Fibroblast of lung (primary cell): ENCODE results near the gene EEF2K. TPM values are rescaled to one million over a fixed set of nuclear protein-coding genes. Genes with fewer than 3 reads are reported as not detected.

Source experiments
- DNase-seq, 2 donors: peaks; one replicate each; pipeline versions ENCODE4 v3.0.0 to v3.0.0-alpha.2; 2010; ENCODE audit warnings: low read depth in 2 of 2
- H2AFZ ChIP-seq: 2 replicates; pipeline ENCODE4 v1.5.1; 2012; ENCODE audit warnings: low read length, control low read depth, inconsistent platforms
- H3K27ac ChIP-seq: 2 replicates; pipeline ENCODE4 v1.5.1; 2011; ENCODE audit warnings: low read length, control low read depth; ENCODE audit not compliant: insufficient read depth
- H3K27me3 ChIP-seq: 2 replicates; pipeline ENCODE4 v1.5.1; 2011; ENCODE audit warnings: mild to moderate bottlenecking, low read length; ENCODE audit not compliant: control insufficient read depth, insufficient read depth
- H3K36me3 ChIP-seq: 2 replicates; pipeline ENCODE4 v1.5.1; 2011; ENCODE audit warnings: low read length; ENCODE audit not compliant: control insufficient read depth, insufficient read depth
- H3K4me1 ChIP-seq: 2 replicates; pipeline ENCODE4 v1.5.1; 2011; ENCODE audit warnings: low read length; ENCODE audit not compliant: control insufficient read depth, insufficient read depth; ENCODE audit errors: extremely low read depth
- H3K4me2 ChIP-seq: 2 replicates; pipeline ENCODE4 v1.5.1; 2011; ENCODE audit warnings: low read length, control low read depth; ENCODE audit not compliant: insufficient read depth; ENCODE audit errors: extremely low read depth
- H3K4me3 ChIP-seq, 4 experiments: fragments of 200-600 bp in 1 of 4; sonication (generic) in 1 of 4; replicated peaks in 1 of 4; 2 replicates each; pipeline ENCODE4 v1.5.1; 2011 to 2016; ENCODE audit warnings: low read length in 4 of 4, low read depth in 3 of 4, mild to moderate bottlenecking in 3 of 4, control low read depth in 2 of 4, inconsistent platforms in 1 of 4, mixed read lengths in 1 of 4; ENCODE audit not compliant: insufficient read depth in 1 of 4; ENCODE audit errors: control extremely low read depth in 1 of 4
- H3K79me2 ChIP-seq: 2 replicates; pipeline ENCODE4 v1.5.1; 2012; ENCODE audit warnings: mild to moderate bottlenecking, low read length, inconsistent platforms; ENCODE audit not compliant: control insufficient read depth, insufficient read depth
- H3K9ac ChIP-seq: 2 replicates; pipeline ENCODE4 v1.5.1; 2011; ENCODE audit warnings: mild to moderate bottlenecking, low read length, control low read depth; ENCODE audit not compliant: insufficient read depth
- H3K9me3 ChIP-seq: 2 replicates; pipeline ENCODE4 v1.5.1; 2012; ENCODE audit warnings: low read depth, low read length; ENCODE audit not compliant: control insufficient read depth, insufficient read depth
- H4K20me1 ChIP-seq: 2 replicates; pipeline ENCODE4 v1.5.1; 2011; ENCODE audit warnings: low read length; ENCODE audit not compliant: control insufficient read depth, insufficient read depth; ENCODE audit errors: extremely low read depth
- EZH2 ChIP-seq: IDR thresholded peaks from 2 replicates; pipeline ENCODE4 v1.5.1; 2012; ENCODE audit warnings: low read length, control low read depth, mild to moderate bottlenecking; ENCODE audit errors: missing control alignments
- polyA plus RNA-seq, 2 donors: library from polyadenylated mRNA; depleted of rRNA in 1 of 2; stranded (reverse) in 1 of 2; unstranded in 1 of 2; fragments of >200 nt; gene quantifications; 2 replicates each; pipeline ENCODE4 v1.2.1, GENCODE V29; 2011 to 2012; ENCODE audit warnings: missing spikeins in 1 of 2
- total RNA-seq: library from RNA; depleted of rRNA; stranded (reverse); fragments of >200 nt; gene quantifications from 2 replicates; pipeline ENCODE4 v1.2.1, GENCODE V29; 2014
- TF ChIP-seq, protein P1 (sequence below), 2 donors: IDR thresholded peaks in 1 of 2; conservative IDR thresholded peaks in 1 of 2; 1 replicate in 1 of 2; 2 replicates in 1 of 2; pipeline ENCODE4 v1.5.1; 2011 to 2012; ENCODE audit warnings: low read length in 2 of 2, control low read depth in 1 of 2, inconsistent platforms in 1 of 2, low read depth in 1 of 2, mild to moderate bottlenecking in 1 of 2

The EEF2K gene
- total and polyA plus RNA-seq, 2 donors (not counting 1 experiment from before 2014, with no cell fraction given) = 8.9 to 22.6 TPM

DNA sequence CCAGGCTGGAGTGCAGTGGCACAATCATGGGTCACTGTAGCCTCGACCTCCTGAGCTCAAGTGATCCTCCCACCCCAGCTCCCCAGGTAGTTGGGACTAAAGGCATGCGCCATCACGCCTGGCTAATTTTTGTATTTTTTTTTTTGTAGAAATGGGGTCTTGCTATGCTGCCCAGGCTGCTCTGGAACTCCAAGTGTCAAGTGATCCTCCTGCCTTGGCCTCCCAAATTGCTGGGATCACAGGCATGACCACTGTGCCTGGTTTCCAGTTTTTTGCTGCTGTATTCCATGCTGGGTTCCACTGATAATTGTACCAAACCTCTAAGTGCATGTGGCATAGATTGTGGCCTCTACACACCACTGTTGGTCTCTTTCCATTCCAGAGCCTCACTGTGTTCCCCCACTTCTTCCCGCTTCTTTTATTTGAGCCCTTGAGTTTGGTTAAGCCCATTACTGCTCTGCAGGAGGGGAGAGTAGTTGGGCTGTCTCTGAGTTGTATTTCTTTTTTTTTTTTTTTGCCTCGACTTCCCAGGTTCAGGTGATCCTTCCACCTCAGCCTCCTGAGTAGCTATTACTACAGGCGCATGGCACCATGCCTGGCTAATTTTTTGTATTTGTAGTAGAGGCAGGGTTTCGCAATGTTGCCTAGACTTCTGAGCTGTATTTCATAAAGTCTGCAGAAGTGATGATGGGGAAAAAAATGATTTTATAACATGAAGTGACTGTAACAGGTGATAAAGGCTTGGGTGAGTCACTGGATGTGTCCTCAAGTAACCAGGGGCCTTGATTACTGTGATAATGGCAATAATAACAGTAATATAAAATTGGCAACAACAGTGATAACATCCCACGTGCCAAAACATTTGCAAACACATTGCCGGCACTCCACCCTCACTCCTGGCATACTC, 30.0 kb downstream of the EEF2K start:
- Histone ChIP-seq H3K4me1 (no peaks in the 10 kb centered on the region), H3K9me3 (no peaks in the 10 kb centered on the region), H3K4me3 (no peak overlapping the region), H3K79me2 (no peaks in the 10 kb centered on the region), H3K4me2 (no peak overlapping the region), H2AFZ (no peak overlapping the region), H3K36me3 (peaks cover 2% of the 10 kb centered on the region), H4K20me1 (no peaks in the 10 kb centered on the region), H3K9ac (no peak overlapping the region), H3K27me3 (no peaks in the 10 kb centered on the region), H3K27ac (no peak overlapping the region)
- no peak for TF ChIP-seq EZH2
- TF ChIP-seq, protein P1, sequence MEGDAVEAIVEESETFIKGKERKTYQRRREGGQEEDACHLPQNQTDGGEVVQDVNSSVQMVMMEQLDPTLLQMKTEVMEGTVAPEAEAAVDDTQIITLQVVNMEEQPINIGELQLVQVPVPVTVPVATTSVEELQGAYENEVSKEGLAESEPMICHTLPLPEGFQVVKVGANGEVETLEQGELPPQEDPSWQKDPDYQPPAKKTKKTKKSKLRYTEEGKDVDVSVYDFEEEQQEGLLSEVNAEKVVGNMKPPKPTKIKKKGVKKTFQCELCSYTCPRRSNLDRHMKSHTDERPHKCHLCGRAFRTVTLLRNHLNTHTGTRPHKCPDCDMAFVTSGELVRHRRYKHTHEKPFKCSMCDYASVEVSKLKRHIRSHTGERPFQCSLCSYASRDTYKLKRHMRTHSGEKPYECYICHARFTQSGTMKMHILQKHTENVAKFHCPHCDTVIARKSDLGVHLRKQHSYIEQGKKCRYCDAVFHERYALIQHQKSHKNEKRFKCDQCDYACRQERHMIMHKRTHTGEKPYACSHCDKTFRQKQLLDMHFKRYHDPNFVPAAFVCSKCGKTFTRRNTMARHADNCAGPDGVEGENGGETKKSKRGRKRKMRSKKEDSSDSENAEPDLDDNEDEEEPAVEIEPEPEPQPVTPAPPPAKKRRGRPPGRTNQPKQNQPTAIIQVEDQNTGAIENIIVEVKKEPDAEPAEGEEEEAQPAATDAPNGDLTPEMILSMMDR (conservative IDR thresholded peaks at IDR 0.05 in 1 of 2, IDR thresholded peaks at IDR 0.05 in 1 of 2; ENCODE audit: low read depth in 1 of 2, low read length in 2 of 2) = no peak
- DNase-seq = peak in 1 of 2 donors; percentile 36

DNA sequence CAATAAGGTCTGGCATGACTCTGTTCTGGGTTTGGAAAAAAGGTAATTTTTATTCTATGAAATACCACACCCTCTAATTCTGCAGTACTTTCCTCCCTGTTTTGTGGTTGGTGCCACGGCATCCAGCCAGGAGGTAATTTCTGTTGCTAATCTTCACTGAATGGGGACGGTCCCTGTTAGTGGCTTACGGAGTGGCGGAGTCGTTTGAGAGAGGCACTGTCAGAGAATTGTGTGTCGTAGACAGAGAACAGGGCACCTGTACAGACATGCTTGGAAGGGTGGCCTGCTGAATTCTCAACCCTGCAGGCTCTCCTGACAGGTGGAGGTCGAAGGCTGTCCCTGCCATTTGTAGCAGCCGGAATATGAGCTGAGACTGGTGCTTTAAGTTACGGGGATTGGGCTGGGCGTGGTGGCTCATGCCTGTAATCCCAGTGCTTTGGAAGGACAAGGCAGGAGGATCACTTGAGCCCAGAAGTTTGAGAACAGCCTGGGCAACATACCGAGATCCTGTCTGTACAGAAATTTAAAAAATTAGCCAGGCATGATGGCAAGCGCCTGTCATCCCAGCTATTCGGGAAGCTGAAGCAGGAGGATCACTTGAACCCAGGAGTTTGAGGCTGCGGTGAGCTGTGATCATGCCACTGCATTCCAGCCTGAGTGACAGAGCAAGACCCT, 33.2 kb downstream of the EEF2K start:
- TF ChIP-seq, protein P1 (conservative IDR thresholded peaks at IDR 0.05 in 1 of 2, IDR thresholded peaks at IDR 0.05 in 1 of 2; ENCODE audit: low read depth in 1 of 2, low read length in 2 of 2) = no peak
- TF ChIP-seq EZH2 = no peak
- no peak overlapping the region for H3K27ac ChIP-seq
- H3K9me3 ChIP-seq = no peaks in the 10 kb centered on the region
- no peak overlapping the region for H3K4me2 ChIP-seq
- H3K27me3 ChIP-seq = no peaks in the 10 kb centered on the region
- no peaks in the 10 kb centered on the region for H4K20me1 ChIP-seq
- no peak for DNase-seq
- no peak overlapping the region for H3K4me3 ChIP-seq
- no peaks in the 10 kb centered on the region for H3K36me3 ChIP-seq
- H3K4me1 ChIP-seq = no peaks in the 10 kb centered on the region
- H3K9ac ChIP-seq = no peak overlapping the region
- H3K79me2 ChIP-seq = no peaks in the 10 kb centered on the region
- no peak overlapping the region for H2AFZ ChIP-seq

DNA sequence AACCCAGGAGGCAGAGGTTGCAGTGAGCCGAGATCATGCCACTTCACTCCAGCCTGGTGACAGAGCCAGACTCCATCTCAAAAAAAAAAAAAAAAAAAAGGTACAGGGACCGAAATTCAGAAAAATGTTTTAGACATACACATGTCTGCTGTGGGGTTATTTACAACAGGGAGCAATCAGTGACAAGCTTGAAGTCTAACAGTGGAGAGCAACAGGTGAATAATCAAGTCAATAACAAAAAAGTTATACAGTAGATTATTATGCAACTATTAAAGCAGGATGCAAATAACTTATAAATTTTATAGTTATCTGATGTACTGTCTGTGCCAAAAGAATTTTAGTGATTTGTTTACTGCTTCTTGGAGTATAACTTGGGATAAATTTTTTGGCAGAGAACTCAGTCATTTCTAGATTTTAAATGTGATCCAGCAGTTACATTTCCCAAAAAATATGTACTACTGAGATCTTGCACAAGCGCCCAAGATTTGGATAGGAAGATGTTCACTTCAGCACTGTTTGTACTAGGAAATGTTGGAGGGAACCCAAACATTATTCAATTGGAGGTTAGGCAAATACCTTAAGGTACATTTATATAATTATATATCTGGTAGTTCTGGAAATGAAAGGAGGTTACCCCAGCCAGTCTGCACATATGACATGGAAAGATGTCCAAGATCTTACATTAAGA, 34.1 kb downstream of the EEF2K start:
- no peaks in the 10 kb centered on the region for H3K79me2 ChIP-seq
- TF ChIP-seq EZH2 = no peak
- TF ChIP-seq, protein P1 (conservative IDR thresholded peaks at IDR 0.05 in 1 of 2, IDR thresholded peaks at IDR 0.05 in 1 of 2; ENCODE audit: low read depth in 1 of 2, low read length in 2 of 2) = no peak

More for the DNA sequence above, 34.1 kb downstream of the EEF2K start:
- H3K4me1 ChIP-seq = no peaks in the 10 kb centered on the region
- no peaks in the 10 kb centered on the region for H4K20me1 ChIP-seq
- no peak overlapping the region for H3K9ac ChIP-seq
- peaks cover 3% of the 10 kb centered on the region for H3K36me3 ChIP-seq
- DNase-seq = peak in 1 of 2 donors; percentile 81
- H3K27me3 ChIP-seq = no peaks in the 10 kb centered on the region
- H3K9me3 ChIP-seq = no peaks in the 10 kb centered on the region
- H3K4me2 ChIP-seq = no peak overlapping the region
- no peak overlapping the region for H3K4me3 ChIP-seq
- H3K27ac ChIP-seq = no peak overlapping the region
- no peak overlapping the region for H2AFZ ChIP-seq
